Activated CD4-positive, alpha-beta T cell treated with anti-CD3 and anti-CD28 coated beads for 48 hours (primary cell): Measurements from ENCODE around the gene ARHGAP30.
"Not testable (repeated sequence)": the region's sequence is repeated elsewhere in the genome, so short reads cannot be mapped to it uniquely, and the experiment has no call there.

Experiments used
- DNase-seq: peaks from one replicate; pipeline ENCODE4 v3.0.0-alpha.2; 2020

The ARHGAP30 gene, protein sequence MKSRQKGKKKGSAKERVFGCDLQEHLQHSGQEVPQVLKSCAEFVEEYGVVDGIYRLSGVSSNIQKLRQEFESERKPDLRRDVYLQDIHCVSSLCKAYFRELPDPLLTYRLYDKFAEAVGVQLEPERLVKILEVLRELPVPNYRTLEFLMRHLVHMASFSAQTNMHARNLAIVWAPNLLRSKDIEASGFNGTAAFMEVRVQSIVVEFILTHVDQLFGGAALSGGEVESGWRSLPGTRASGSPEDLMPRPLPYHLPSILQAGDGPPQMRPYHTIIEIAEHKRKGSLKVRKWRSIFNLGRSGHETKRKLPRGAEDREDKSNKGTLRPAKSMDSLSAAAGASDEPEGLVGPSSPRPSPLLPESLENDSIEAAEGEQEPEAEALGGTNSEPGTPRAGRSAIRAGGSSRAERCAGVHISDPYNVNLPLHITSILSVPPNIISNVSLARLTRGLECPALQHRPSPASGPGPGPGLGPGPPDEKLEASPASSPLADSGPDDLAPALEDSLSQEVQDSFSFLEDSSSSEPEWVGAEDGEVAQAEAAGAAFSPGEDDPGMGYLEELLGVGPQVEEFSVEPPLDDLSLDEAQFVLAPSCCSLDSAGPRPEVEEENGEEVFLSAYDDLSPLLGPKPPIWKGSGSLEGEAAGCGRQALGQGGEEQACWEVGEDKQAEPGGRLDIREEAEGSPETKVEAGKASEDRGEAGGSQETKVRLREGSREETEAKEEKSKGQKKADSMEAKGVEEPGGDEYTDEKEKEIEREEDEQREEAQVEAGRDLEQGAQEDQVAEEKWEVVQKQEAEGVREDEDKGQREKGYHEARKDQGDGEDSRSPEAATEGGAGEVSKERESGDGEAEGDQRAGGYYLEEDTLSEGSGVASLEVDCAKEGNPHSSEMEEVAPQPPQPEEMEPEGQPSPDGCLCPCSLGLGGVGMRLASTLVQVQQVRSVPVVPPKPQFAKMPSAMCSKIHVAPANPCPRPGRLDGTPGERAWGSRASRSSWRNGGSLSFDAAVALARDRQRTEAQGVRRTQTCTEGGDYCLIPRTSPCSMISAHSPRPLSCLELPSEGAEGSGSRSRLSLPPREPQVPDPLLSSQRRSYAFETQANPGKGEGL

DNA sequence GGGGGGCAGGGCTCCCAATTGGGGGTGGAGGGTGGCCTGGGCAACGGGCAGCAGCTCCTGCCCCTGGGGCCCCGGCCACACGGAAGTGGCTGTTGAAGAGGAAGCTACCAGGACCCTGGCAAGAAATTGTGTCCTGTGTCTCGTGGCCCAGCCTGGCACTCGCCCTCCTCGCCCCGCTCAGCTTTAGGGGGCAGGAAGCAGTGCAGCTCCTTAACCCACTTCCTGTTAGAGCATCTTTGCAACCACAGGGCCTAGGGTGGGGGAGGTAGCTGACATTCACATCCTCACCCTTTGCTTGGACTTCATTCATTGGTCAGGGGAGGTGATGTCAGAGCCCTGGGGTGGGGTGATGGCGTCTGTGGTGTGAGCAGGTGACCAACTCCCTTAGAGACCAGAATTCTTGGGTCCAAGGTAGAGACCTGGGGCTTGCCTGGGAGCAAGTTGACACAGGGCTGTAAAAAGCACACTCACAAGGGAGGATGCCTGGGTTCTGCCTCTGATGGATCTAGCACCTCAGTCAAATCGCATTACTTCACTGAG, at the start of gene ARHGAP30:
TSS of gene ARHGAP30 (minus strand) at position 161 of the 540 bp plus-strand sequence. CDS start 267 bp downstream, outside the sequence.
- DNase-seq, result peak; percentile 89

DNA sequence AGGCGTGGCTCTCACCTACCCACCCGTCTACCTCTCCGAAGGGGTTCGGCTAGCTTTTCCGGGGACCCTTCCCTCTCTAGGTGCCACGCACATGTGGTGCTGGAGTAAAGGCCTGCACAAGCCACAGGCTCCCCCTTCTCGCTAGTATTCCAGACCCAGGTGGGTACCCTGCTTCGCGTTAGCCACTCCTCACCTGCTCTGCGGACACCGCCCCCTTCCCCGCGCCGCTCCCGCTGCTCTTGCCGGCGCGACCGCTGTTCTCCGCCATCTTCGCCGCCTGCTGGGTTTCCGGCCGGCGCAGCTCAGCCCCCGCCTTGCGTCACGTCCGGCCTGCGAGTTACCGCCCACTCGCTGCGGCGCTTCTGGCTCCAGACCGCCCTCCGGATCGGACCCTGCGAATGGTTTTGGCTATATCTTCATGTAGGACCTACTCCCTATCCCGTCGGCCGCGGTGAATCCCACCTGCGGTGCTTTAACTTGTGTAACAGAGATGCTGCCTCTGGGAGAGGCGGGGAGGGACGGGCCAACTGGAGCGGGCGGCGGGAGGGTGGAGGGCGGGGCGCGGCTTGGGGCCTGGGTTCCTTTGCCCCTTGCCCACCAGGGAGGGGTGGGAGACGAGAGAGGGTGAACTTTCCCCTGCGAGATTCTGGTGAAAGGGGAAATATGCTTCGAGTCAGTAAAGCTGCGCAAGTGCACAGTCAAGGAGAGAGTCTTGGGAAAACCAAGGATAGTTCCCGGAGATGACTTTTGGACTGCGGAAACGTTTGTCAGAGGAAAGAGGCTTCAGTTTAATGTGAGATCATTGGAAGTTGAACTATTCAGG, 48.3 kb upstream of the ARHGAP30 start, which contains the start of the genes NIT1 and PFDN2:
TSS of gene NIT1 (plus strand) at position 347 of the 823 bp plus-strand sequence. CDS start at position 419, 72 bp downstream.
TSS of gene PFDN2 (minus strand) at position 279 of the 823 bp plus-strand sequence. CDS start at position 268, 11 bp downstream.
- peak; percentile 92 for DNase-seq

DNA sequence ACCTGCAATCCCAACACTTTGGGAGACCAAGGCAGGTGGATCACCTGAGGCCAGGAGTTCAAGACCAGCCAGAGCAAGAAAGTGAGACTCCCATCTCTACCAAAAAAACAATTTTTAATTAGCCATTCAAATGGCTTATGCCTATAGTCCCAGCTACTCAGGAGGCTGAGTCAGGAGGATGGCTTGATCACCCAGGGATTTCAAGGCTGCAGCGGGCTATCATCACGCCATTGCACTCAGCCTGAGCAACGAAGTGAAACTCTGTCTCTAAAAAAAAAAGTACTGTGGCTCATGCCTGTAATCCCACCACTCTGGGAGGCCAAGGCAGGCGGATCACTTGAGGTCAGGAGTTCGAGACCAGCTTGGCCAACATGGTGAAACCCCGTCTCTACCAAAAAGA, 46.3 kb upstream of the ARHGAP30 start:
- not testable (repeated sequence) for DNase-seq

DNA sequence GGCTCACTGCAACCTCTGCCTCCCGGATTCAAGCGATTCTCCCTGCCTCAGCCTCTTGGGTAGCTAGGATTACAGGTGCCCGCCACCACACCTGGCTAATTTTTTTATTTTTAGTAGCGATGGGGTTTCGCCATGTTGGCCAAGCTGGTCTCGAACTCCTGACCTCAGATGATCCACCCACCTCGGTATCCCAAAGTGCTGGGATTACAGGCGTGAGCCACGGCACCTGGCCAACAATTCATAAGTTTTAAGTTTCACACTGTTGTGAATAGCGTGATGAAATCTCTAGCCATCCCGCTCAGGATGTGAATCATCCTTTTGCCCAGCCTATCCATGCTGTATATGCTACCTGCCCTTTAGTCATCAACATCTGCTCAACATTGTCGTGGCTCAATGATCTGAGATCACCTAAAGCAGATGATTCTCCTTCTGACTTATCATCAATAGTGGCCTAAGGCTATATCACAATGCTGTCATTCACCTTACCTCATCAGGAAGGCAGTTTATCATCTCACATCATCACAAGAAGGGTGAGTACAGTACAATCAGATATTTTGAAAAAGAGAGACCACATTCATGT, 45.5 kb upstream of the ARHGAP30 start:
- peak; percentile 73 for DNase-seq

DNA sequence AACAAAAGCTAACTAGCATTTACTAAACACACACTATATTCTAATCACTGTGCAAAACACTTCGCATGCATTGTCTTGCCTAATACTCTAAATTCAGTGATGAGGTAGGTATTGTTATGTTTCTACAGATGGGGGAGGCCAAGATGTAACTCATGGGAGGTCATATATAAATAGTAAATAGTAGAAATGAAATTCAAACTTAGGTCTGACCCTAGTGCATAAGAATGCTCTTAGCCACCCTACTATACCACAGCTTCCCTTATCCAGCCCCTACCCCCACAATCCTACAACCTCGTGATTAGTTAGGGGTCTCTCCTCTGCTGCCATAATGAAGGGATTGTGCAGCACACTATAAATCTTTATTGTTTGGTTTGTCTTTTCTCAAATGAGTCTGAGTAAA, 44.9 kb upstream of the ARHGAP30 start:
- no peak for DNase-seq

DNA sequence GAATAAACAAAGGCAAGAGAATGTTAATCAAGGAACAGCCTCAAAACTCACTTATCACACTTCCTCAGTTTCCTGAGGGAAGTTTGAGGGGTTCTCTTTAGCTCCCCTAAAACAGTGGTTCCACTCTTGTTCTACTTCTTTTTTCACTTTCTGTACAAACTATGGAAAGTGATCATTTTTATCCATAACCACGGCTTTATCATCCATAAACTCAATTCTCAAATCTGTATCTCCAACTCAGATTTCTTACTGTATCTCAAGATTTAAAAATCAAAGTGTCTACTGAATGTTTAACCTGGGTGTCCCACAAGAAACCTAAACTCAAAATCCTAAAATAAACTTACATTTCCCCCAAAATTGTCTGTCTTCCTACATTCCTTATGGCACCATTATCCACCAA, 44.2 kb upstream of the ARHGAP30 start:
- no peak for DNase-seq

DNA sequence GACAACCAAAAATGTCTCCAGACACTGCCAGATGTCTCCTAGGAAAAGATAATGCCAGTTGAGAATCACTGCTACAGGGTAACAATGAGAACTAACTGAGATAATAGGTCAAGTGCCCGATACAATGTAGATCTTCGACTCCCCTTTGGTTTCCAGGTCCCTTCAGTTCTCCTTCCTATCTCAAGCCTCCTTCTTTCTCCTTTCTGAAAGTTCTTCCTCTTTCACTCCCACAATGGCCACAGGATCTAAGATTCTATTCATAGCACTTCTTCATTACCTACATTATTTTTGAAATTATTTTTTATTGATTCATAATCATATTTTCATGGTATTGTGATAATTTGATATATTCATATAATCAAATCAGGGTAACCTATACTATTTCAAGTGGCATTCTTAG, 41.8 kb upstream of the ARHGAP30 start:
- DNase-seq, result no peak

DNA sequence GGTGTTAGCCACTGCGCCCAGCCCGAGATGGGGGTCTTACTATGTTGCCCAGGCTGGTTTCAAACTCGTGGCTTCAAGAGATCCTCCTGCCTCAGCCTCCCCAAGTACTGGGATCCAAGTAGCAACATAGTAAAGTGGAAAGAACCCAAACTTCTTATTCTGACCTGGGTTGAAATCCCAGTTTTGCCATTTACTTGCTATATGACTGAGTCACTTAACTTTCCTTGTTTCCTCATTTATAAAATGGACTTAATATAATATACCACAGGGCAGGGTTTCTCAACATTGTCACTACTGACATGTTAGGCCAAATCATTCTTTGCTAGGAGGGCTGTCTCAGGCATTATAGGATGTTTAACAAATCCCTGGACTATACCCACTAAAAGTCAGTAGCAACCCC, 41.4 kb upstream of the ARHGAP30 start:
- no peak for DNase-seq

DNA sequence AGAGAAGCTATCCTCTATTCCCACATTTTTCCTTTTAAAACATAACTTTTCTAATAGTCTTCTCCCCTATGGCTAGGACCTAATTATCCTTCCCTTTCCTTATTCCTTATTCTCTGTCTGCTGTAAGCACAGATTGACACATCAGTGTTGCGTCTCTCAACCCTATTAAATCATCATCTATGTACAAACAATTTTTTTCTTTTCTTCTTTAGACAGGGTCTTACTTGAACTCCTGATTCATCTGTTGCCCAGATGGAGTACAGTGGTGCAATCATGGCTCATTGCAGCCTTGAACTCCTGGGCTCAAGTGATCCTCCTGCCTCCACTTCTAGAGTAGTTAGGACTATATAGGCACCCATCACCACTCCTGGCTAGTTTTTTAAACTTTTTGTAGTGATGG, 36.7 kb upstream of the ARHGAP30 start:
- no peak for DNase-seq

DNA sequence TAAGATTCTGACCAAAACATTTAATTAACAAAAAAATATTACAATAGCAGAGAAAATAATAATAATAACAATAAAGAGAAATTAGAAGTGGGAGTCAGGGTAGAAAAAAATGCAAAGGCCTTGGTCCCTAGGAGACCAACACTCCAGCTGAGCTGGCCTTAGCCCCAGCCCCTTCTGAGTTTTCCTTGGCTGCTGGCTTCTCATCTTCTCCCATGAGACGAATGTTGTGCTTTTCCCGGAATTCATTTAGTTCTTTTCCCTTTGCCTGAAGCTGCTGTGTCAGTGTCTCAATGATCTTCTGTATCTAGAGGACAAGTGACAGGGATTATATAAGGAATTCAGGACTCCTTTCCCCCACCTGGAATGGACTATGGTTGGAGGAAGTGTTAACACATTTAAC, 30.9 kb upstream of the ARHGAP30 start:
- no peak for DNase-seq

DNA sequence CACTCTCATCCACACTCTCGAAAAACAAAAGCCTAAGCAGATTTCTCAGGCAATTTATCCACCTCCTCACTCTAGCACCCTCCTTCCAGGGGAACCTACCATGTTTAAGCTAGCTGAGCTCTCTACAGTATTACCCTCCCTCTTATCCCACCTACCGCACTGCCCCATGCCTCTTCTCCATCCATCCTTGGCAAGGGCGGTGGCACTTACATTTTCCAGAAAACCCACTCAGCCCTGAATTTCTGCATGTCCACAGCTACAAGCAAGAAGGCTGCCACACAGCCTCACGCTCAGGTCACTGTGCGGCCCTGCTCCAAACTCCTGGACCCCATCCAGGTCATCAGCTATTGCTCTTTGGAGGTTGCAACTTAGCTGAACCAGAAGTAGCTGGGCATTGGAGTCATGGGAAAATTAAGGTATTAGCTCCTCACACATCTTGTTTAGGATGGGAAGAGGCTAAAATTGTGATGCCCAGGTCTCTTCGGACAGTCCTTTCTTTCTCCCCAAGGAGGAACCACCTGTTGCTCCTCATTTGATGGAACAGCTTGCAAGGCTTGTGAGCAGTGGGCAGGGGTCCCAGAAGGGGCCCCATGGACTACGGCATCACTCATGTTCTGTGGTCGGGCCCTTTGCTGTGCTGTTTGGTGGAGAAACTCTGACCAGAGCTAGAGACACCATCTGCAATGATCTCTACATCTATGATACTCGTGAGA, 29.6 kb upstream of the ARHGAP30 start:
- DNase-seq, result no peak

DNA sequence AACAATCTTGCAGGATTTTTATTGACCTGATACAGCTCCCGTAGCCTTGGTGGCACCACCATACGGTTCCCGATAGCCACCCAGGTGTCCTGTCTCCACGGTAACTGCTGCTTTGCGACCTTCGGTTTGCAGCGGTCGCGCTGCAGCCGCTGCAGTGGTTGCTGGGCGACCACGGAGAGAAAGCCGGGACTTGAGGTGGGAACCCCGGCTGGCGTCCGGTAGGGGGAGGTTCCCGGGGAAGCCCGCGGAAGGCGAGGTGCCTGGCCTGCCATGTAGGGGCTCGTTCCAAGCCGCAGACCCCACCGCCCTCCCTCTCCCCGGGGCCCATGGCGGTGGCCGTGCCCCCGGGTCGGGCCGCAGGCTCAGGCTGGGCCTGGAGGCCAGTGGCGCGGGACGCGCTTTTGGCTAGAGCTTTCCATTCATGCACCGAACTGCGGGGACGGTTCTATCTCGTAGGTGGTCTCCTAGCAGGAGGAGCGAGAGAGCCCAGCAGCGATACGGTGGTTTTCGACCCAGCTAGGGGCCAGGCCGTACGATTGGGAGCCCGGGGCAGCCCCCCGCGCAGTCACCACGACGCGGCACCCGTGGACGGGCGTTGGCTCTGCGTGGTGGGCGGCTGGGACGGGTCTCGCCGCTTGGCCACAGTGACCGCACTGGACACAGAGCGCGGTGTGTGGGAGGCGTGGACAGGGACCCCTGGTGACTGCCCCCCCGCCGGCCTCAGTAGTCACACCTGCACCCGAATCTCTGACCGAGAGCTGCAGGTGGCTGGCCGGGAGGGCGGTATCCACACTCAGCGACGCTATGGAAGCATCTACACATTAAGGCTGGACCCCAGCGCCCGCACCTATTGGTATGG, 28.7 kb upstream of the ARHGAP30 start, which contains the start of gene KLHDC9:
TSS of gene KLHDC9 (plus strand) at position 152 of the 859 bp plus-strand sequence. CDS start at position 327, 175 bp downstream.
- peak; percentile 82 for DNase-seq

DNA sequence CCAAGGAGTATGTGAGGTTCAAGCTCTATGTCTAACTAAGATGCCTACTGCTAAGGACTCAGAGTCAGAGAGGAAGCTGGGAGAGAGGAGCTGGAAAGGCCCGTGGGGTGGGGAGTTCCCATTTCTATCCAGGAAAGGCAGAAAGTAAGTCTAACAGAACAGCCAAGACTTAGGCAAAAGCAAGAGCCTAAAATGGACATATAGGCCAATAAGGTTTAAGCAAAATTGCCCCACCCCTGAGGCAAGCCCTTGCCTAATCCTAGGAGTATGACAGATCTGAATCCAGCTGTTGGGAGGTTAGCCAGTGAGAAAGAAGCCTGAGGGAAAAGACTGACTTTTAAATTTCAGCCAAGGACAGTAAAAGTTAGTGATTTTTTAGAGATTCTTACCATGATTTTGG, 26.8 kb upstream of the ARHGAP30 start:
- DNase-seq, result no peak

DNA sequence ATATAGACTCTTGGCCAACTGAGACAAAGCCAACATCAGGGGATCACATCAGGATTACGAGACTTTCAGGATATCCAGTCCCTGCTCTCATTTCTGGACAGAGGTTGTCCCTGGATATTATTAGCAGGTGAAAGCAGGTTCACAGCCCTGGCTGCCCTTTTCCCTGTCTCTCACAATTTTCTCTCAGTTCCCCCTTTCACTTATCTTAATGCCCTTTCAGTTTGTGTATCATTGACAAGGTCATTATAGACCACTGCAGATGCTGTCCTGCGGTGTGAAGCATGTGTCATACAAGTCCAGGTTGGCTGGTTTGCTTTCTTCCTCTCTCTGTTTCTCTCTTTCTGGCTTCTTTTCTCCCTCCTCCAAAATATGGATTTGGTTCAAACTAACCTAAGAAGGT, 26.3 kb upstream of the ARHGAP30 start:
- no peak for DNase-seq

DNA sequence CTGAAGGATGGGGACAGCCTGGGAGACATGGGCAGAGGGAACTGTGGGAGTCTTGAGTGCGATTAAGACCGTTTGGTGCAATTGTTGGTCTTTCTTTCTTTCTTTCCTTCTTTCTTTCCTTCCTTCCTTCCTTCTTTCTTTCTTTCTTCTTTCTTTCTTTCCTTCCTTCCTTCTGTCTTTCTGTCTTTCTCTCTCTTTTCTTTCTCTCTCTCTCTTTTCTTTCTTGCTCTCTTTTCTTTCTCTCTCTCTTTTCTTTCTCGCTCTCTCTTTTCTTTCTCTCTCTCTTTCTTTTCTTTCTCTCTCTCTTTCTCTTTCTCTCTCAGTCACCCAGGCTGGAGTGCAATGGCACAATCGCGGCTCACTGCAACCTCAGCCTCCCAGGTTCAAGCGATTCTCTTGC, 25.5 kb upstream of the ARHGAP30 start:
- no peak for DNase-seq

DNA sequence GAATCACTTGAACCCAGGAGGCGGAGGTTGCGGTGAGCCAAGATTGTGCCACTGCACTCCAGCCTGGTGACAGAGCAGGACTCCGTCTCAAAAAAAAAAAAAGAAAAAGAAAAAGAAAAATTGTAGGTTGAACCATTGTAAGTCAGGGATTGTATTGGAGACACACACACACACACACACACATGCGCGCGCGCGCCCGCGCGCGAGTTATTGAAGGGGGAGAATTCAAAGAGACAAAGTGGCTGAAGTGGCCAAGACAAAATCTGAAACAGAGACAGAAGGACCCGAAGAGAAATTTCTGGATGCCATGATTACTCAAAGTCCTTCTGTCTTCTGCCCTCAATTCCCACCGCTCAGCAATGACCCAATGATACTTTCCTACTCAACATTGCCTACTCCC, 24.8 kb upstream of the ARHGAP30 start:
- DNase-seq, result no peak

DNA sequence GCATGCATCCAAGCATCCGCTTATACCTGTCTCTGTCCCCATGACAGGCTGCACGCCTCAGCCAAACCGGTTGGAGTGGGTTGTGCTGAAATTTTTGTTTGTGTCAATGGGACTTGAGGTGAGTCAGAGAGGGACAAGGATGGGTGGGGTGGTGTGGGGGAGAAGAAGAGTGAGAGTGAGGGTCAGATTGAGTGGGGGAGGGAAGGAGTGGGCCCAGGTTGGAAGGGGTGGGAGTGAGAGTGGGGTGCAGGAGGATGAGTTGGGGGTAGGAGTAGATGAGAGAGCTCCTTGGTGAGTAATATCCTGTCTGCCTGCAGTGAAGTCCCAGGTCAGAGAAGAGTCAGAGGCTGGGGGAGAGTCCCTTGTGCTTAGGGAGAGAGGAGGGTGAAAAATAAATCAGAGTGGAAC, 22.9 kb upstream of the ARHGAP30 start:
- DNase-seq, result peak; percentile 64

DNA sequence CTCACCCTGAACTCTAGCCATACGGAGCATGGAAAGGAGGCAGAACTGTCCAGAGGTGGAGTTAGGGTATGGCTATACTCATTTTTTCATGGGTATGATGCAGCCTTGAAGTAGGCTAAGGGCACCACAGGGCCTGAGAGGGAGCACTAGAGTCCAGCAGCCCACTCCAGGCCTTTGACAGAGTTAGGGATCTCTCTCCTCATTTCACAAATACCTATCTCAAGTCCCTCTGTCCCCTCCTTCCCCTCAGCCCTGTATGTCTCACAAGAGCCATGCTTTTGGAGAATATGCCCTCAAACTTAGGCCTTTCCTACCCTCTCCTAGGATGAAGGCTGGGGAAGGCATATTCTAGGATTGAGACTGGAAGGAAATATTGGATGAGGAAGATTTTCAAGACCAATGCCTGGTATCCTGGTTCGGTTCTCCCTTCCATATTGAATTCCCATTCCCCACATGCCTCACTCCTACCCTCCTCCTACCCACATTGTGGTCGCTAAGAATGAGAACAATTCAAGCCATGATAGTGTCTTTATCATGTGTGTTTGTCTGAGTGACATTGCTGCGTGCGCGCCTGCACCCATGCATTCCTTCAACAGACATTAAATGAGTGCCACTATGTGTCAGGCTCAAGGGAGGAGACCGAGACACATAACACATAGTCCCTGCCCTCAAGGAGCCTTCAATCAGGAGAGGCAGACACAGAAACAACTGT, 22.3 kb upstream of the ARHGAP30 start:
- DNase-seq, result no peak

DNA sequence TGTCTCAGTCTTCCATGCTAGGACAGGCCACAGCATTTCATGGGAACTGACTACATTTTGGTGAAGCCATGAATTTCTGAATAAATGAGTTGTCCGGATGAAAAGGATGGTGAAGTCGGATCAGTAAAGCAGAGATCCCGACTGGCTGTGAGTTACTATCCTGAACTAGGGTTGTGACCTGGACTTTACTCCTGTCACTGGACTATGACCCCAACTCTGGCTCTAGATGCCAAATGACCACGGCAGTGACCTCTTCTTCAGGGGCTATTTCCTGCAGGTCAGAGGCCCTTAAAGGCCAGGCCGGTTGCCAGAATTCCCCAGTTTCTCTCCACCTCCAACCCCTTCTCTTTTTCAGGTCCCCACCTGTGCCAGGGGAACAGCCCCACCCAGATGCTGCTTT, 21.4 kb upstream of the ARHGAP30 start:
- DNase-seq, result no peak
